ENCODE measurements around the gene MTHFR. TPM values are rescaled to one million over a fixed set of nuclear protein-coding genes. Genes with fewer than 3 reads are reported as not detected.

The MTHFR gene
- total and polyA plus RNA-seq, 2 of the 8 experiments (the other 6 are each of a cell fraction or from before 2014, with no cell fraction given): 8.7 to 18.5 TPM

- no peak for FAIRE-seq
- Histone ChIP-seq H3K79me1 (ENCODE audit: low read depth, low read length) (no peaks in the 10 kb centered on the region), H3K23me2 (ENCODE audit: low read depth, low read length) (peaks cover 3% of the 10 kb centered on the region; the same call in 1 of the 2 replicates), H4K8ac (ENCODE audit: extremely low read depth, insufficient read depth, low read length) (no peak overlapping the region), H3K4ac (replicated peaks; ENCODE audit: insufficient read length, low read depth, low read length) (no peak overlapping the region), H3K14ac (ENCODE audit: insufficient read length) (no peak overlapping the region), H2BK15ac (ENCODE audit: low read length) (no peak overlapping the region), H3K9me3 (ENCODE audit: insufficient read depth in 2 of 2, low read depth in 1 of 2, low read length in 1 of 2) (no peaks in the 10 kb centered on the region), H3K56ac (replicated peaks; ENCODE audit: insufficient read length, low read depth, low read length) (no peak overlapping the region), H3K27me3 (replicated peaks in 1 of 4; ENCODE audit: control insufficient read depth in 3 of 4, extremely low read depth in 1 of 4, insufficient read depth in 3 of 4, low read length in 3 of 4) (peaks cover 0 to 20% (median 11%) of the 10 kb centered on the region in 4 experiments; a peak in 6 of 7 replicates), H4K91ac (replicated peaks; ENCODE audit: insufficient read length, low read length) (no peak overlapping the region), H2BK20ac (ENCODE audit: low read length) (no peak overlapping the region), H3K23ac (ENCODE audit: insufficient read length) (no peak overlapping the region), H3K4me1 (replicated peaks in 1 of 4; ENCODE audit: control insufficient read depth in 3 of 4, insufficient read depth in 4 of 4, low read length in 3 of 4) (peaks cover 0 to 3% (median 1%) of the 10 kb centered on the region in 4 experiments; a peak in 1 of 7 replicates), H2BK120ac (replicated peaks; ENCODE audit: low read depth, low read length) (no peak overlapping the region), H4K20me1 (replicated peaks in 1 of 2; ENCODE audit: control insufficient read depth in 1 of 2, insufficient read depth in 2 of 2, low read length in 2 of 2) (peaks cover 0 to 8% of the 10 kb centered on the region in 2 experiments), H2AFZ (ENCODE audit: low read length) (no peak overlapping the region), H3K36me3 (ENCODE audit: control insufficient read depth in 2 of 4, insufficient read depth in 4 of 4, low read length in 3 of 4) (no peaks in the 10 kb centered on the region), H3K4me3 (ENCODE audit: extremely low read depth in 1 of 4, insufficient read depth in 2 of 4, low read depth in 3 of 4, low read length in 4 of 4) (no peak overlapping the region), H3K27ac (ENCODE audit: low read depth, low read length) (no peak overlapping the region), H4K5ac (ENCODE audit: insufficient read length, low read depth, low read length) (no peak overlapping the region), H2BK12ac (ENCODE audit: low read depth, low read length) (no peak overlapping the region), H2AK5ac (ENCODE audit: low read depth, low read length) (no peak overlapping the region), H3K18ac (ENCODE audit: extremely low read depth, low read length) (no peak overlapping the region), H3K4me2 (ENCODE audit: insufficient read depth in 1 of 2, low read depth in 2 of 2, low read length in 2 of 2) (no peak overlapping the region), H2BK5ac (ENCODE audit: low read depth, low read length) (no peak overlapping the region), H3K9ac (replicated peaks in 1 of 4; ENCODE audit: extremely low read depth in 1 of 4, low read depth in 3 of 4, low read length in 3 of 4) (no peak overlapping the region), H3K79me2 (ENCODE audit: control insufficient read depth in 1 of 2, insufficient read depth in 2 of 2, low read length in 2 of 2) (no peaks in the 10 kb centered on the region)
- POLR2A ChIA-PET (ENCODE audit: partially characterized antibody): interaction anchor here (0.5 to 9.0 kb wide), 4 partner anchors 47 to 156 kb away, joined by 4 to 81 read pairs (median 4); no protein-coding TSS in a partner anchor
- DNase-seq (ENCODE audit: low read depth in 1 of 2, low spot score in 2 of 2): no peak
- 86% methylated on average over 8 of the region's 8 CpGs; no CpG with 5 or more reads in 1 of the 2 experiments for WGBS, 2 experiments (ENCODE audit: extremely low coverage in 1 of 2, insufficient coverage in 1 of 2, insufficient read length in 1 of 2, insufficient replicate concordance in 2 of 2, low coverage in 1 of 2, low lambda C conversion rate in 2 of 2, missing lambda C conversion rate in 1 of 2)
- CTCF ChIA-PET (ENCODE audit: partially characterized antibody): interaction anchor here (0.7 to 4.9 kb wide), 17 partner anchors 8 to 113 kb away, joined by 3 to 27 read pairs (median 7); no protein-coding TSS in a partner anchor
- TF ChIP-seq POLR2A (IDR thresholded peaks at IDR 0.05; ENCODE audit: control extremely low read depth in 1 of 2, low read depth in 2 of 2, low read length in 2 of 2) (no peak), EP300 (IDR thresholded peaks at IDR 0.05; ENCODE audit: borderline replicate concordance in 1 of 2, low read depth in 2 of 2, low read length in 2 of 2) (no peak), RNF2 (IDR thresholded peaks at IDR 0.05; ENCODE audit: borderline replicate concordance, low read depth, low read length, missing control alignments, poor library complexity, severe bottlenecking) (no peak), SAP30 (IDR thresholded peaks at IDR 0.05; ENCODE audit: insufficient read depth, insufficient replicate concordance, low read length) (no peak), YY1 (IDR thresholded peaks at IDR 0.05; ENCODE audit: low read depth, low read length) (no peak)
- TF ChIP-seq, protein P1, sequence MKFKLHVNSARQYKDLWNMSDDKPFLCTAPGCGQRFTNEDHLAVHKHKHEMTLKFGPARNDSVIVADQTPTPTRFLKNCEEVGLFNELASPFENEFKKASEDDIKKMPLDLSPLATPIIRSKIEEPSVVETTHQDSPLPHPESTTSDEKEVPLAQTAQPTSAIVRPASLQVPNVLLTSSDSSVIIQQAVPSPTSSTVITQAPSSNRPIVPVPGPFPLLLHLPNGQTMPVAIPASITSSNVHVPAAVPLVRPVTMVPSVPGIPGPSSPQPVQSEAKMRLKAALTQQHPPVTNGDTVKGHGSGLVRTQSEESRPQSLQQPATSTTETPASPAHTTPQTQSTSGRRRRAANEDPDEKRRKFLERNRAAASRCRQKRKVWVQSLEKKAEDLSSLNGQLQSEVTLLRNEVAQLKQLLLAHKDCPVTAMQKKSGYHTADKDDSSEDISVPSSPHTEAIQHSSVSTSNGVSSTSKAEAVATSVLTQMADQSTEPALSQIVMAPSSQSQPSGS (IDR thresholded peaks at IDR 0.05; ENCODE audit: low read length): no peak
Measured at GRCh38 chr1:11854519-11854918, 48.8 kb upstream of the MTHFR start.

All from H1 (cell line).